HepG2 (cell line): ENCODE measurements around the gene ATP1A2. TPM values are rescaled to one million over a fixed set of nuclear protein-coding genes. Genes with fewer than 3 reads are reported as not detected.
A peak's percentile ranks its signal among the peaks of the same experiment; 100 is the strongest.

Experiments used
- ARID2 ChIP-seq: sonication (generic); formaldehyde crosslinking; IDR thresholded peaks from 2 replicates; pipeline ENCODE4 v1.8.1; 2022; ENCODE audit warnings: mild to moderate bottlenecking, missing genetic modification reagents, borderline replicate concordance
- ATF7 ChIP-seq, 2 experiments: fragments of 450-650 bp in 1 of 2; sonication (generic) in 1 of 2; formaldehyde crosslinking in 1 of 2; IDR thresholded peaks; 2 replicates each; pipeline versions ENCODE4 v1.4.0 to v1.6.1; 2016 to 2020; ENCODE audit warnings: antibody characterized with exemption in 1 of 2, mild to moderate bottlenecking in 1 of 2, missing genetic modification reagents in 1 of 2
- ELF1 ChIP-seq: sonication (generic); formaldehyde crosslinking; IDR thresholded peaks from 2 replicates; pipeline ENCODE4 v1.4.0; 2020; ENCODE audit warnings: missing genetic modification reagents
- ESRRA ChIP-seq: sonication (generic); formaldehyde crosslinking; IDR thresholded peaks from 2 replicates; pipeline ENCODE4 v1.5.1; 2020; ENCODE audit warnings: mild to moderate bottlenecking, low read depth, missing genetic modification reagents
- HDAC6 ChIP-seq: fragments of 200-600 bp; sonication (generic); IDR thresholded peaks from 2 replicates; pipeline ENCODE4 v1.7.0; 2017; ENCODE audit warnings: mild to moderate bottlenecking, antibody characterized with exemption, low read length, low read depth
- HNRNPUL1 ChIP-seq: fragments of 200-400 bp; formaldehyde crosslinking; IDR thresholded peaks from 2 replicates; pipeline ENCODE4 v1.6.1; 2017; ENCODE audit warnings: low read depth, mild to moderate bottlenecking, low read length, moderate library complexity
- HOXD1 ChIP-seq: sonication (generic); formaldehyde crosslinking; IDR thresholded peaks from 2 replicates; pipeline ENCODE4 v1.5.0; 2020; ENCODE audit warnings: missing genetic modification reagents
- KDM5B ChIP-seq: sonication (generic); formaldehyde crosslinking; IDR thresholded peaks from 2 replicates; pipeline ENCODE4 v1.4.0; 2020; ENCODE audit warnings: missing genetic modification reagents, mild to moderate bottlenecking, borderline replicate concordance
- KLF11 ChIP-seq: IDR thresholded peaks from 2 replicates; pipeline ENCODE4 v1.6.1; 2016; ENCODE audit warnings: missing compliant biosample characterization
- RBFOX2 ChIP-seq: fragments of 200-400 bp; formaldehyde crosslinking; IDR thresholded peaks from 2 replicates; pipeline ENCODE4 v1.6.1; 2017; ENCODE audit warnings: low read depth, mild to moderate bottlenecking, low read length
- ZNF296 ChIP-seq: sonication (generic); formaldehyde crosslinking; conservative IDR thresholded peaks from 2 replicates; pipeline ENCODE4 v1.5.0; 2020; ENCODE audit warnings: mild to moderate bottlenecking, missing genetic modification reagents
- ZNF3 ChIP-seq: IDR thresholded peaks from 2 replicates; pipeline ENCODE4 v1.7.0; 2017; ENCODE audit warnings: inconsistent platforms
- ZNF432 ChIP-seq: sonication (generic); formaldehyde crosslinking; IDR thresholded peaks from 2 replicates; pipeline ENCODE4 v1.5.0; 2020; ENCODE audit warnings: missing genetic modification reagents, mild to moderate bottlenecking, borderline replicate concordance
- ZNF772 ChIP-seq: sonication (generic); formaldehyde crosslinking; IDR thresholded peaks from 2 replicates; pipeline ENCODE4 v1.5.0; 2020; ENCODE audit warnings: mild to moderate bottlenecking, missing genetic modification reagents
- polyA plus RNA-seq, 8 experiments: library from polyadenylated mRNA; depleted of rRNA in 3 of 8; stranded (reverse) in 7 of 8; unstranded in 1 of 8; fragments of >200 nt; fragmentation: Illumina TruSeq in 4 of 8; extraction: Trizol in 4 of 8; gene quantifications; 2 replicates each; pipeline versions ENCODE4 v1.2.1 to v1.2.3, GENCODE V29; 2011 to 2016; ENCODE audit warnings: low read depth in 4 of 8, missing spikeins in 1 of 8, mixed read lengths in 1 of 8; ENCODE audit not compliant: insufficient read depth in 1 of 8
- total RNA-seq, 5 experiments: library from RNA; depleted of rRNA; stranded (reverse); fragments of >200 nt; fragmentation: Illumina TruSeq; extraction: Trizol; gene quantifications; 2 replicates each; pipeline ENCODE4 v1.2.3, GENCODE V29; 2016; ENCODE audit warnings: low read depth in 1 of 5
- TF ChIP-seq, protein P1 (sequence below): sonication (generic); formaldehyde crosslinking; IDR thresholded peaks from 2 replicates; pipeline ENCODE4 v1.4.0; 2020; ENCODE audit warnings: missing genetic modification reagents
- TF ChIP-seq, protein P2 (sequence below): sonication (generic); formaldehyde crosslinking; conservative IDR thresholded peaks from 2 replicates; pipeline ENCODE4 v1.8.0; 2022; ENCODE audit warnings: missing genetic modification reagents
- TF ChIP-seq, protein P3 (sequence below): sonication (generic); formaldehyde crosslinking; IDR thresholded peaks from 2 replicates; pipeline ENCODE4 v1.5.0; 2020; ENCODE audit warnings: mild to moderate bottlenecking, missing genetic modification reagents, borderline replicate concordance
- TF ChIP-seq, protein P4 (sequence below): sonication (generic); formaldehyde crosslinking; IDR thresholded peaks from 2 replicates; pipeline ENCODE4 v1.5.0; 2020; ENCODE audit warnings: mild to moderate bottlenecking, missing genetic modification reagents

The ATP1A2 gene
- total and polyA plus RNA-seq, 2 of the 13 experiments (the other 11 are each of a cell fraction or from before 2014, with no cell fraction given): 0.16 TPM; not detected in 1

DNA sequence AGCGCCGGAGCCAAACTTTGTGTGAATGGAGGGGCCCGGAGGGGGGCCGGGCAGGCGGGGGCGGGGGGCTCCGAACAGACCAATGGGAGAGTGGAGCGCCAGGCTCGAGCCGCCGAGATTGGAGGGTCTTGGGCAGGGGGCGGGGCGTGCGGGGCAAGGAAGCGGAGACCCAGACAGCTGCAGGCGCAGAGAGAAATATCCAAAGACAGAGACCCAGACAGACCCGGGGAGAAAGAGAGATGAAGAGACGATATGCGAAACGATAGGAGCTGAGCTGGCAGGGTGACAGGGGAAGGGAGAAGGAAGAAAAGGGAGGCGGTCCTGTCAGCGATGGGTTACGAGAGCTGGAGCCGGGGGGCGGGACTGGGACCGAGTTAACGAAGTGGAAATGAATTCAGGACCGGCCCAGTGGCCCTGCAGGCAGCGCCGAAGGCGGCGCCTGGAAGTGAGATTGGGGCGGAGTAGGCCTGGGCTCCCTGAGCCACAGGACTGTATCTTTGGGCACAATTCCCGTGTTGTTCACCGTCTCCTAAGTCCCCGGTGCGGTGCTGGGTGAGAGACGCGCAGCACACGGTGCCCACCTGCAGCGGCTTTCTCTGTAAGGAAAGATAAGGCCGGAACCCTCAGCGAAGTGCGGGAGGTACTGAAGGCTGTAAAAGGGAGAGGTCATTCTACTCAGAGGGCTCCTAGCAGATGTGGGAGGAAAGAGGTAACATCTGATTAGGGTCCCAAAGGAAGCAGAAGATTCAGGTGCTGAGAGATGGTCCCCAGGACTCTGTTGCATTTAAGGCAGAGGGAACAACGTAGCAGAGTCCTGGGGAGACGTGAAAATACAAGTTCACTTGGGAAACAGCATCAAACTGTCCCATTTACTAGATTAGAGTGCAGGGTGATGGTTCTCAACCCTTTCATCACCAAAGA is 45.1 kb upstream of the ATP1A2 start (continued):
- TF ChIP-seq KDM5B (CRISPR knock-in tag) (0 out of 2 replicates have a peak, but pooled peaks have one; percentile 55), ESRRA (no peak), HNRNPUL1 (no peak), HDAC6 (no peak), ATF7 (IDR thresholded peaks at IDR 0.05) (no peak), ATF7 (CRISPR knock-in tag; IDR thresholded peaks at IDR 0.05) (no peak), HOXD1 (CRISPR knock-in tag) (no peak), RBFOX2 (peak; percentile 54; the same call in 1 of the 2 replicates), ZNF296 (no peak), ARID2 (no peak), ZNF3 (CRISPR knock-in tag) (no peak), ZNF432 (CRISPR knock-in tag) (no peak), KLF11 (CRISPR knock-in tag) (no peak), ELF1 (CRISPR knock-in tag) (no peak), ZNF772 (CRISPR knock-in tag) (no peak)
- TF ChIP-seq, protein P1, sequence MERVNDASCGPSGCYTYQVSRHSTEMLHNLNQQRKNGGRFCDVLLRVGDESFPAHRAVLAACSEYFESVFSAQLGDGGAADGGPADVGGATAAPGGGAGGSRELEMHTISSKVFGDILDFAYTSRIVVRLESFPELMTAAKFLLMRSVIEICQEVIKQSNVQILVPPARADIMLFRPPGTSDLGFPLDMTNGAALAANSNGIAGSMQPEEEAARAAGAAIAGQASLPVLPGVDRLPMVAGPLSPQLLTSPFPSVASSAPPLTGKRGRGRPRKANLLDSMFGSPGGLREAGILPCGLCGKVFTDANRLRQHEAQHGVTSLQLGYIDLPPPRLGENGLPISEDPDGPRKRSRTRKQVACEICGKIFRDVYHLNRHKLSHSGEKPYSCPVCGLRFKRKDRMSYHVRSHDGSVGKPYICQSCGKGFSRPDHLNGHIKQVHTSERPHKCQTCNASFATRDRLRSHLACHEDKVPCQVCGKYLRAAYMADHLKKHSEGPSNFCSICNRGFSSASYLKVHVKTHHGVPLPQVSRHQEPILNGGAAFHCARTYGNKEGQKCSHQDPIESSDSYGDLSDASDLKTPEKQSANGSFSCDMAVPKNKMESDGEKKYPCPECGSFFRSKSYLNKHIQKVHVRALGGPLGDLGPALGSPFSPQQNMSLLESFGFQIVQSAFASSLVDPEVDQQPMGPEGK (CRISPR knock-in tag): no peak; the same call in 1 of the 2 replicates
- TF ChIP-seq, protein P2, sequence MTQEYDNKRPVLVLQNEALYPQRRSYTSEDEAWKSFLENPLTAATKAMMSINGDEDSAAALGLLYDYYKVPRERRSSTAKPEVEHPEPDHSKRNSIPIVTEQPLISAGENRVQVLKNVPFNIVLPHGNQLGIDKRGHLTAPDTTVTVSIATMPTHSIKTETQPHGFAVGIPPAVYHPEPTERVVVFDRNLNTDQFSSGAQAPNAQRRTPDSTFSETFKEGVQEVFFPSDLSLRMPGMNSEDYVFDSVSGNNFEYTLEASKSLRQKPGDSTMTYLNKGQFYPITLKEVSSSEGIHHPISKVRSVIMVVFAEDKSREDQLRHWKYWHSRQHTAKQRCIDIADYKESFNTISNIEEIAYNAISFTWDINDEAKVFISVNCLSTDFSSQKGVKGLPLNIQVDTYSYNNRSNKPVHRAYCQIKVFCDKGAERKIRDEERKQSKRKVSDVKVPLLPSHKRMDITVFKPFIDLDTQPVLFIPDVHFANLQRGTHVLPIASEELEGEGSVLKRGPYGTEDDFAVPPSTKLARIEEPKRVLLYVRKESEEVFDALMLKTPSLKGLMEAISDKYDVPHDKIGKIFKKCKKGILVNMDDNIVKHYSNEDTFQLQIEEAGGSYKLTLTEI (CRISPR knock-in tag): no peak
- TF ChIP-seq, protein P3, sequence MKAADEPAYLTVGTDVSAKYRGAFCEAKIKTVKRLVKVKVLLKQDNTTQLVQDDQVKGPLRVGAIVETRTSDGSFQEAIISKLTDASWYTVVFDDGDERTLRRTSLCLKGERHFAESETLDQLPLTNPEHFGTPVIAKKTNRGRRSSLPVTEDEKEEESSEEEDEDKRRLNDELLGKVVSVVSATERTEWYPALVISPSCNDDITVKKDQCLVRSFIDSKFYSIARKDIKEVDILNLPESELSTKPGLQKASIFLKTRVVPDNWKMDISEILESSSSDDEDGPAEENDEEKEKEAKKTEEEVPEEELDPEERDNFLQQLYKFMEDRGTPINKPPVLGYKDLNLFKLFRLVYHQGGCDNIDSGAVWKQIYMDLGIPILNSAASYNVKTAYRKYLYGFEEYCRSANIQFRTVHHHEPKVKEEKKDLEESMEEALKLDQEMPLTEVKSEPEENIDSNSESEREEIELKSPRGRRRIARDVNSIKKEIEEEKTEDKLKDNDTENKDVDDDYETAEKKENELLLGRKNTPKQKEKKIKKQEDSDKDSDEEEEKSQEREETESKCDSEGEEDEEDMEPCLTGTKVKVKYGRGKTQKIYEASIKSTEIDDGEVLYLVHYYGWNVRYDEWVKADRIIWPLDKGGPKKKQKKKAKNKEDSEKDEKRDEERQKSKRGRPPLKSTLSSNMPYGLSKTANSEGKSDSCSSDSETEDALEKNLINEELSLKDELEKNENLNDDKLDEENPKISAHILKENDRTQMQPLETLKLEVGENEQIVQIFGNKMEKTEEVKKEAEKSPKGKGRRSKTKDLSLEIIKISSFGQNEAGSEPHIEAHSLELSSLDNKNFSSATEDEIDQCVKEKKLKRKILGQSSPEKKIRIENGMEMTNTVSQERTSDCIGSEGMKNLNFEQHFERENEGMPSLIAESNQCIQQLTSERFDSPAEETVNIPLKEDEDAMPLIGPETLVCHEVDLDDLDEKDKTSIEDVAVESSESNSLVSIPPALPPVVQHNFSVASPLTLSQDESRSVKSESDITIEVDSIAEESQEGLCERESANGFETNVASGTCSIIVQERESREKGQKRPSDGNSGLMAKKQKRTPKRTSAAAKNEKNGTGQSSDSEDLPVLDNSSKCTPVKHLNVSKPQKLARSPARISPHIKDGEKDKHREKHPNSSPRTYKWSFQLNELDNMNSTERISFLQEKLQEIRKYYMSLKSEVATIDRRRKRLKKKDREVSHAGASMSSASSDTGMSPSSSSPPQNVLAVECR (CRISPR knock-in tag): peak; percentile 56; the same call in 1 of the 2 replicates
- TF ChIP-seq, protein P4, sequence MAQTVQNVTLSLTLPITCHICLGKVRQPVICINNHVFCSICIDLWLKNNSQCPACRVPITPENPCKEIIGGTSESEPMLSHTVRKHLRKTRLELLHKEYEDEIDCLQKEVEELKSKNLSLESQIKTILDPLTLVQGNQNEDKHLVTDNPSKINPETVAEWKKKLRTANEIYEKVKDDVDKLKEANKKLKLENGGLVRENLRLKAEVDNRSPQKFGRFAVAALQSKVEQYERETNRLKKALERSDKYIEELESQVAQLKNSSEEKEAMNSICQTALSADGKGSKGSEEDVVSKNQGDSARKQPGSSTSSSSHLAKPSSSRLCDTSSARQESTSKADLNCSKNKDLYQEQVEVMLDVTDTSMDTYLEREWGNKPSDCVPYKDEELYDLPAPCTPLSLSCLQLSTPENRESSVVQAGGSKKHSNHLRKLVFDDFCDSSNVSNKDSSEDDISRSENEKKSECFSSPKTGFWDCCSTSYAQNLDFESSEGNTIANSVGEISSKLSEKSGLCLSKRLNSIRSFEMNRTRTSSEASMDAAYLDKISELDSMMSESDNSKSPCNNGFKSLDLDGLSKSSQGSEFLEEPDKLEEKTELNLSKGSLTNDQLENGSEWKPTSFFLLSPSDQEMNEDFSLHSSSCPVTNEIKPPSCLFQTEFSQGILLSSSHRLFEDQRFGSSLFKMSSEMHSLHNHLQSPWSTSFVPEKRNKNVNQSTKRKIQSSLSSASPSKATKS: no peak
